Ishikawa (cell line): Measurements from ENCODE around the gene CPA4.

ENCODE experiments used
- CEBPB ChIP-seq: IDR thresholded peaks from 2 replicates; pipeline ENCODE4 v1.6.1; 2012
- CREB1 ChIP-seq: IDR thresholded peaks from 2 replicates; pipeline ENCODE4 v1.6.1; 2012; ENCODE audit warnings: low read depth
- EGR1 ChIP-seq: IDR thresholded peaks from 2 replicates; pipeline ENCODE4 v1.6.1; 2012
- EP300 ChIP-seq: IDR thresholded peaks from 2 replicates; pipeline ENCODE4 v1.6.1; 2012; ENCODE audit warnings: borderline replicate concordance
- FOXM1 ChIP-seq: IDR thresholded peaks from 2 replicates; pipeline ENCODE4 v1.6.1; 2012; ENCODE audit warnings: low read depth, borderline replicate concordance
- MAX ChIP-seq: IDR thresholded peaks from 2 replicates; pipeline ENCODE4 v1.6.1; 2012
- RAD21 ChIP-seq: IDR thresholded peaks from 2 replicates; pipeline ENCODE4 v1.6.1; 2012; ENCODE audit warnings: low read depth
- REST ChIP-seq: IDR thresholded peaks from 2 replicates; pipeline ENCODE4 v1.6.1; 2012; ENCODE audit warnings: low read depth, mild to moderate bottlenecking
- TAF1 ChIP-seq: IDR thresholded peaks from 2 replicates; pipeline ENCODE4 v1.6.1; 2012; ENCODE audit warnings: low read depth, mild to moderate bottlenecking
- YY1 ChIP-seq: IDR thresholded peaks from 2 replicates; pipeline ENCODE4 v1.6.1; 2012; ENCODE audit warnings: low read depth
- ZBTB7A ChIP-seq: IDR thresholded peaks from 2 replicates; pipeline ENCODE4 v1.6.1; 2012; ENCODE audit warnings: low read depth
- TF ChIP-seq, protein P1 (sequence below): IDR thresholded peaks from 2 replicates; pipeline ENCODE4 v1.6.1; 2012

DNA sequence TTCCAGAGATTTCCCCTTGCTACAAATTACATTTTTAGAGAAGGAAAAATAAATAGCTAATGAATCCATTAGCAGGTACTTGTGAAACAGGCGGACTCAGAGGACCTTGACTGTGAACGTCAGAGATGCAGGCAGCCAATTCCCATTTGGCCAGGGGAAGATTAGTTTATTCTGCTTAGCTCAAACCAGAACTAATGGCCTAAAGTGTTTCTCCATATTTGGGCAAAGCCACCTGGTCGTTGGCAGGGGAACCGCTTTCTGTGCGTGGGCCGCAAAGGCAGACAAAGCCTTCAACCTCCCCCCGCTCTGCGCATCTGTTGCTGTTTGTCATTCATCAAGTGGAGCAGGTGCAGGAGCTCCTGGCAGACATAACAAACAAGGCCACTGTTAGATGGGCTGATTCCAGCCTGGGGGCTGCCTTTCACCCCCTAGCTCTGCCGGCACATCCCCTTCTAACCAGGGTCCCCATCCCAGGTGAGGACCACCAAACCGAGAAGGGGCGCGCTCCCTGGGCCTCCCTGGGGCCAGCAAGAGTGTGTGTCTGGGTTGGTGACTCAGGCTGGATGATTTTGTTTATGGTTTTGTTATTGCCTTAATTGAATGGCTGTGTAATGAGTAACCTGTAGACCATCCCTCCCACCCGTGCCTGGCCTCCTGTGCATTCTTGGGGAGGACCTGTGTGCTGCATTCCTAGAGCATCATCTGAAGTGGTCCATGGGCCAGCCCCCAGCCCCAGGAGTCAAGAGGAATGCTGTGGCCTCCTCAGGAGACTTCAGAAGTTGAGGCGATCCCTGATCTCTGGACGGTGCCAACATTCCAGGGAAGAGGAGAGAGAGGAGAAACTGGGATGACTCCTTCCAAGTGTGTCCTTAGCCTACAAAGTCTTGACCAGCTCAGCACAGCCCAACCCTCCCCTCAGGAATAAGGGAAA lies 72.8 kb downstream of the CPA4 start:
- no peak for TF ChIP-seq TAF1
- TF ChIP-seq FOXM1, result no peak
- TF ChIP-seq RAD21, result no peak
- TF ChIP-seq ZBTB7A, result no peak
- no peak for TF ChIP-seq EGR1
- TF ChIP-seq, protein P1, sequence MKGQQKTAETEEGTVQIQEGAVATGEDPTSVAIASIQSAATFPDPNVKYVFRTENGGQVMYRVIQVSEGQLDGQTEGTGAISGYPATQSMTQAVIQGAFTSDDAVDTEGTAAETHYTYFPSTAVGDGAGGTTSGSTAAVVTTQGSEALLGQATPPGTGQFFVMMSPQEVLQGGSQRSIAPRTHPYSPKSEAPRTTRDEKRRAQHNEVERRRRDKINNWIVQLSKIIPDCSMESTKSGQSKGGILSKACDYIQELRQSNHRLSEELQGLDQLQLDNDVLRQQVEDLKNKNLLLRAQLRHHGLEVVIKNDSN, result no peak
- TF ChIP-seq MAX, result no peak
- no peak for TF ChIP-seq REST
- TF ChIP-seq EP300, result no peak
- no peak for TF ChIP-seq CEBPB
- TF ChIP-seq CREB1, result no peak
- no peak for TF ChIP-seq YY1
